Naive thymus-derived CD4-positive, alpha-beta T cell (primary cell): ENCODE results near the gene TNFSF8. TPM values are rescaled to one million over a fixed set of nuclear protein-coding genes. Genes with fewer than 3 reads are reported as not detected.

Experiments used
- ATAC-seq: fragments of 150-1000 bp; cut with Tn5 transposase; 2 replicates; pipeline ENCODE4 v1.10.0; 2021; ENCODE audit warnings: mild to moderate bottlenecking, moderate library complexity
- CTCF ChIA-PET: fragments of 350-600 bp; sonication (Branson Sonifier 250); formaldehyde crosslinking; loops from one replicate; lab custom pipeline; 2021; ENCODE audit warnings: antibody characterized with exemption; lab: Charles Lee
- POLR2A ChIA-PET: fragments of 350-600 bp; sonication (Branson Sonifier 250); formaldehyde crosslinking; loops from one replicate; lab custom pipeline; 2021; ENCODE audit warnings: antibody characterized with exemption, inconsistent platforms; lab: Charles Lee
- DNase-seq, 9 donors: peaks; one replicate each; pipeline versions ENCODE4 v3.0.0 to v3.0.0-alpha.2; 2020 to 2022; ENCODE audit warnings: mixed read lengths in 1 of 9
- H3K27ac ChIP-seq: one replicate; pipeline ENCODE4 v1.7.0; 2013; ENCODE audit warnings: mild to moderate bottlenecking, low read depth, low read length, moderate library complexity
- H3K27me3 ChIP-seq, 2 donors: one replicate each; pipeline ENCODE4 v1.7.0; 2013; ENCODE audit warnings: low read length in 2 of 2, mild to moderate bottlenecking in 2 of 2, moderate library complexity in 2 of 2; ENCODE audit not compliant: control insufficient read depth in 2 of 2, insufficient read depth in 2 of 2
- H3K36me3 ChIP-seq, 3 experiments: 1 replicate in 2 of 3; 2 replicates in 1 of 3; pipeline ENCODE4 v1.7.0; 2013; ENCODE audit warnings: low read length in 3 of 3, mild to moderate bottlenecking in 3 of 3, moderate library complexity in 1 of 3; ENCODE audit not compliant: insufficient read depth in 3 of 3, control insufficient read depth in 2 of 3
- H3K4me1 ChIP-seq, 2 donors: one replicate each; pipeline ENCODE4 v1.7.0; 2013; ENCODE audit warnings: low read length in 2 of 2, mild to moderate bottlenecking in 2 of 2, moderate library complexity in 1 of 2; ENCODE audit not compliant: control insufficient read depth in 2 of 2, insufficient read depth in 2 of 2
- H3K4me3 ChIP-seq: 2 replicates; pipeline ENCODE4 v1.7.0; 2013; ENCODE audit warnings: mild to moderate bottlenecking, low read length
- H3K9me3 ChIP-seq, 3 experiments: 1 replicate in 2 of 3; 2 replicates in 1 of 3; pipeline ENCODE4 v1.7.0; 2013; ENCODE audit warnings: low read length in 3 of 3; ENCODE audit not compliant: control insufficient read depth in 2 of 3
- H3K27ac Mint-ChIP-seq, 9 donors: one replicate each; pipeline ENCODE4 v1.8.0; 2020 to 2022; ENCODE audit warnings: mixed read lengths in 9 of 9, mild to moderate bottlenecking in 8 of 9, moderate library complexity in 5 of 9, inconsistent platforms in 2 of 9
- H3K27me3 Mint-ChIP-seq, 5 donors: one replicate each; pipeline ENCODE4 v1.8.0; 2021 to 2022; ENCODE audit warnings: mixed read lengths in 5 of 5, mild to moderate bottlenecking in 1 of 5
- H3K36me3 Mint-ChIP-seq, 5 donors: one replicate each; pipeline ENCODE4 v1.8.0; 2020 to 2022; ENCODE audit warnings: mixed read lengths in 5 of 5, mild to moderate bottlenecking in 3 of 5, inconsistent platforms in 1 of 5
- H3K4me1 Mint-ChIP-seq, 7 donors: one replicate each; pipeline ENCODE4 v1.8.0; 2020 to 2022; ENCODE audit warnings: mixed read lengths in 7 of 7, mild to moderate bottlenecking in 3 of 7, inconsistent platforms in 1 of 7
- H3K4me3 Mint-ChIP-seq, 10 donors: one replicate each; pipeline ENCODE4 v1.8.0; 2020 to 2022; ENCODE audit warnings: mild to moderate bottlenecking in 10 of 10, mixed read lengths in 10 of 10, moderate library complexity in 6 of 10, inconsistent platforms in 2 of 10
- H3K9me3 Mint-ChIP-seq, 11 donors: one replicate each; pipeline ENCODE4 v1.8.0; 2020 to 2022; ENCODE audit warnings: mixed read lengths in 11 of 11, mild to moderate bottlenecking in 4 of 11, inconsistent platforms in 1 of 11, moderate library complexity in 1 of 11
- intact Hi-C, 2 donors: fragments of 100-400 bp; cut with micrococcal nuclease; formaldehyde crosslinking; loops; one replicate each; pipeline ENCODE4 v1.15.1; 2023
- polyA plus RNA-seq, 2 donors: library from polyadenylated mRNA; unstranded; fragments of 300-500 nt; fragmentation: Illumina TruSeq; gene quantifications; one replicate each; pipeline ENCODE4 v1.2.3, GENCODE V29; 2021
- total RNA-seq, 6 experiments: library from RNA in 5 of 6; stranded (reverse) in 5 of 6; gene quantifications; 1 replicate in 5 of 6; 2 replicates in 1 of 6; pipeline ENCODE4 v1.2.3 and lab custom pipeline; 2021 to 2026

The TNFSF8 gene
- total and polyA plus RNA-seq, 7 experiments from 2014 or later = 19.3 to 129 (median 35.4) TPM

- peaks cover 11 to 41% (median 16%) of the 10 kb centered on the region in 3 experiments for H3K36me3 ChIP-seq
- H3K4me1 ChIP-seq = peaks cover 68 to 92% of the 10 kb centered on the region in 2 donors
- Mint-ChIP-seq H3K27ac (peak overlapping the region in 8 of 9 donors; percentile 23 to 96 (median 58)), H3K36me3 (peaks cover 21 to 54% (median 47%) of the 10 kb centered on the region in 5 donors), H3K9me3 (peaks cover 0 to 16% (median 0%) of the 10 kb centered on the region in 11 donors), H3K27me3 (no peaks in the 10 kb centered on the region), H3K4me3 (peak overlapping the region in 7 of 10 donors; percentile 4 to 51 (median 25)), H3K4me1 (peaks cover 0 to 36% (median 17%) of the 10 kb centered on the region in 7 donors)
- no peak for DNase-seq
- no peak overlapping the region for H3K4me3 ChIP-seq
- ChIA-PET CTCF (no interaction called here), POLR2A (interaction anchor here (0.7 to 1.7 kb wide), 6 partner anchors 9 to 31 kb away, joined by 3 to 8 read pairs (median 4); no protein-coding TSS in a partner anchor)
- H3K27ac ChIP-seq = no peak overlapping the region
- ATAC-seq = no peak
- intact Hi-C loops = loop anchor here in 1 of 2 donors (10.0 kb wide), 2 partner anchors 316 to 396 kb away; partner anchors contain the start of genes ATP6V1G1 and WHRN
- H3K9me3 ChIP-seq = no peaks in the 10 kb centered on the region
- no peaks in the 10 kb centered on the region for H3K27me3 ChIP-seq
These were observed 29.2 kb downstream of the TNFSF8 start for GRCh38 chr9:114900942-114901802.

DNA sequence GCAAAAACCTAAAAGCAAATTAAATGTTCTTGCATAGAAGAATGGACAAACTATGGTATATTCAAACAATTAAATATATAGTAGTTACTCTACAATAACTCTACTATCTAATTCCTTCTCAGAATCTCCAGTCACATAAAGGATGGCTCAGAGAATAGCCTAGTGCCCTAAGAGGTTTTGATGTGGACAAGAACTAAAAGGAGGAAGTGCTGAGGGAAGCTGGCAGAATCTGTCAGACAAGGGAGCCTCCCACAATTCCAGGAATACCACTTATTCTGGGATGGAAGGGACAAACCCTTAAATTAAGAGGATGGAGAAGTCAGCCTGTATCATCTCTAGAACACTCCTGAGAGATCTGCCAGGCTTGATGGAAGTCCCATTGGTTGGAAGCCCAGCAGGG lies 30.4 kb downstream of the TNFSF8 start:
- peak overlapping the region in 3 of 9 donors; percentile 36 to 96 (median 46) for H3K27ac Mint-ChIP-seq

GRCh38 chr9:114899461-114899860 lies 30.9 kb downstream of the TNFSF8 start:
- H3K4me1 ChIP-seq = peaks cover 81 to 97% of the 10 kb centered on the region in 2 donors
- intact Hi-C loops = loop anchor here (1.0 to 5.0 kb wide), 9 partner anchors 10 to 512 kb away; partner anchors contain the start of genes AKNA (in 1 of the 2), TEX48 (in 1 of the 2) and TNFSF15 (in 1 of the 2)
- Mint-ChIP-seq H3K27me3 (no peaks in the 10 kb centered on the region), H3K4me3 (no peak overlapping the region), H3K27ac (no peak overlapping the region), H3K36me3 (peaks cover 20 to 52% (median 41%) of the 10 kb centered on the region in 5 donors), H3K4me1 (peaks cover 0 to 44% (median 22%) of the 10 kb centered on the region in 7 donors), H3K9me3 (peaks cover 0 to 19% (median 0%) of the 10 kb centered on the region in 11 donors)
- ChIA-PET CTCF (interaction anchor here (0.6 to 2.3 kb wide), 7 partner anchors 7 to 161 kb away, joined by 4 to 9 read pairs (median 5); no protein-coding TSS in a partner anchor), POLR2A (interaction anchor here (0.7 to 2.8 kb wide), 11 partner anchors 9 to 148 kb away, joined by 3 to 34 read pairs (median 5); partner anchors contain the start of gene TNFSF8)
- H3K9me3 ChIP-seq = no peaks in the 10 kb centered on the region
- no peaks in the 10 kb centered on the region for H3K27me3 ChIP-seq
- peaks cover 10 to 27% (median 11%) of the 10 kb centered on the region in 3 experiments for H3K36me3 ChIP-seq
- DNase-seq (no peak), ATAC-seq (no peak)
- H3K4me3 ChIP-seq = peak overlapping the region; percentile 18
- H3K27ac ChIP-seq = no peak overlapping the region

More for the DNA sequence above, 30.4 kb downstream of the TNFSF8 start:
- Mint-ChIP-seq H3K9me3 (peaks cover 0 to 16% (median 0%) of the 10 kb centered on the region in 11 donors), H3K27me3 (no peaks in the 10 kb centered on the region), H3K36me3 (peaks cover 21 to 52% (median 47%) of the 10 kb centered on the region in 5 donors), H3K4me3 (peak overlapping the region in 3 of 10 donors; percentile 14 to 28 (median 19)), H3K4me1 (peaks cover 0 to 39% (median 20%) of the 10 kb centered on the region in 7 donors)
- peaks cover 76 to 97% of the 10 kb centered on the region in 2 donors for H3K4me1 ChIP-seq
- no peaks in the 10 kb centered on the region for H3K27me3 ChIP-seq
- POLR2A ChIA-PET = interaction anchor here (0.7 to 2.5 kb wide), 6 partner anchors 9 to 30 kb away, joined by 4 to 34 read pairs (median 5); partner anchors contain the start of gene TNFSF8
- ATAC-seq (no peak), DNase-seq (no peak)
- peaks cover 11 to 32% (median 13%) of the 10 kb centered on the region in 3 experiments for H3K36me3 ChIP-seq
- H3K9me3 ChIP-seq = no peaks in the 10 kb centered on the region
- H3K4me3 ChIP-seq = no peak overlapping the region
- no peak overlapping the region for H3K27ac ChIP-seq
- intact Hi-C loops = loop anchor here (1.0 to 10.0 kb wide), 11 partner anchors 11 to 513 kb away; partner anchors contain the start of genes AKNA (in 1 of the 2), ATP6V1G1 (in 1 of the 2), TEX48 (in 1 of the 2) and TNFSF15 (in 1 of the 2)
- CTCF ChIA-PET = interaction anchor here (0.6 to 2.3 kb wide), 4 partner anchors 9 to 161 kb away, joined by 4 to 9 read pairs (median 4); no protein-coding TSS in a partner anchor

GRCh38 chr9:114898741-114899140 lies 31.6 kb downstream of the TNFSF8 start:
- POLR2A ChIA-PET = interaction anchor here (1.0 to 2.8 kb wide), 11 partner anchors 10 to 76 kb away, joined by 3 to 34 read pairs (median 5); partner anchors contain the start of gene TNFSF8
- Mint-ChIP-seq H3K27ac (no peak overlapping the region), H3K36me3 (peaks cover 13 to 52% (median 38%) of the 10 kb centered on the region in 5 donors), H3K4me1 (peaks cover 0 to 49% (median 29%) of the 10 kb centered on the region in 7 donors), H3K4me3 (no peak overlapping the region), H3K9me3 (peaks cover 0 to 22% (median 0%) of the 10 kb centered on the region in 11 donors), H3K27me3 (no peaks in the 10 kb centered on the region)
- CTCF ChIA-PET = interaction anchor here (0.7 to 2.3 kb wide), 10 partner anchors 8 to 494 kb away, joined by 3 to 9 read pairs (median 5); no protein-coding TSS in a partner anchor
- peaks cover 88 to 97% of the 10 kb centered on the region in 2 donors for H3K4me1 ChIP-seq
- H3K27ac ChIP-seq = peak overlapping the region; percentile 15
- no peaks in the 10 kb centered on the region for H3K9me3 ChIP-seq
- DNase-seq (peak; percentile 37 to 93 (median 89)), ATAC-seq (peak; percentile 95)
- peaks cover 6 to 20% (median 9%) of the 10 kb centered on the region in 3 experiments for H3K36me3 ChIP-seq
- peak overlapping the region; percentile 18 for H3K4me3 ChIP-seq
- no peaks in the 10 kb centered on the region for H3K27me3 ChIP-seq
- intact Hi-C loops = loop anchor here (1.0 to 5.0 kb wide), 14 partner anchors 9 to 511 kb away; partner anchors contain the start of genes AKNA (in 1 of the 2), TEX48 (in 1 of the 2), TNFSF15 (in 1 of the 2) and TNFSF8 (in 1 of the 2)

DNA sequence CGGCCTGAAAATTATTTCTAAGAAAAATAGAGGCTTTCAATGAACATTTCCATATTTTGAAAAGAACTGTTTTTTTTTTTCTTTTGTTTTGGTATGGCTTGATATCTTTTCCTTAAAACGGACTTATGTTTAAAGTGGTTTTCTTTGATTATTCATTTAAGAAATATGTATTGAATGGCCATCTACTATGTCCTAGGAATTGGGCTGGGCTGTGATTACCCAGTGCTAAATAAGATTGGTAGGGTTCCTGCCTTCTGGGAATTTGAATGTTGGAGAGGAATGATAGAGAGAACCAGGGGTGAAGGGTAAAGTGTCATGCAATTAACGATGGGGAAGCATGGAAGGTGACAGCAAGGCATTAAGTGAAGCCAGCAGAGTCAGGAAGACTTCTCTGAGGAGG lies 33.2 kb downstream of the TNFSF8 start:
- Histone ChIP-seq H3K4me3 (no peak overlapping the region), H3K36me3 (peaks cover 0 to 5% (median 0%) of the 10 kb centered on the region in 3 experiments), H3K9me3 (no peaks in the 10 kb centered on the region), H3K4me1 (peaks cover 74 to 91% of the 10 kb centered on the region in 2 donors), H3K27me3 (no peaks in the 10 kb centered on the region), H3K27ac (no peak overlapping the region)
- intact Hi-C loops = loop anchor here in 1 of 2 donors (5.0 kb wide), 1 partner anchor 510 kb away; the partner anchor contains the start of gene AKNA
- Mint-ChIP-seq H3K4me1 (peaks cover 0 to 43% (median 33%) of the 10 kb centered on the region in 7 donors), H3K4me3 (no peak overlapping the region), H3K9me3 (peaks cover 0 to 19% (median 0%) of the 10 kb centered on the region in 11 donors), H3K27ac (no peak overlapping the region), H3K27me3 (no peaks in the 10 kb centered on the region), H3K36me3 (peaks cover 5 to 48% (median 33%) of the 10 kb centered on the region in 5 donors)
- DNase-seq (no peak), ATAC-seq (no peak)
- POLR2A ChIA-PET = interaction anchor here (0.8 to 2.8 kb wide), 2 partner anchors 12 to 105 kb away, joined by 3 to 25 read pairs; no protein-coding TSS in a partner anchor
- CTCF ChIA-PET = interaction anchor here (0.6 kb wide), 1 partner anchor 85 kb away, joined by 4 read pairs; no protein-coding TSS in a partner anchor
